Measurements from ENCODE around the gene RRP1B. TPM values are rescaled to one million over a fixed set of nuclear protein-coding genes. Genes with fewer than 3 reads are reported as not detected.
"Not testable (repeated sequence)": the region's sequence is repeated elsewhere in the genome, so short reads cannot be mapped to it uniquely, and the experiment has no call there.

Gene RRP1B
- polyA plus RNA-seq, 1 donor = 23.4 TPM

DNA sequence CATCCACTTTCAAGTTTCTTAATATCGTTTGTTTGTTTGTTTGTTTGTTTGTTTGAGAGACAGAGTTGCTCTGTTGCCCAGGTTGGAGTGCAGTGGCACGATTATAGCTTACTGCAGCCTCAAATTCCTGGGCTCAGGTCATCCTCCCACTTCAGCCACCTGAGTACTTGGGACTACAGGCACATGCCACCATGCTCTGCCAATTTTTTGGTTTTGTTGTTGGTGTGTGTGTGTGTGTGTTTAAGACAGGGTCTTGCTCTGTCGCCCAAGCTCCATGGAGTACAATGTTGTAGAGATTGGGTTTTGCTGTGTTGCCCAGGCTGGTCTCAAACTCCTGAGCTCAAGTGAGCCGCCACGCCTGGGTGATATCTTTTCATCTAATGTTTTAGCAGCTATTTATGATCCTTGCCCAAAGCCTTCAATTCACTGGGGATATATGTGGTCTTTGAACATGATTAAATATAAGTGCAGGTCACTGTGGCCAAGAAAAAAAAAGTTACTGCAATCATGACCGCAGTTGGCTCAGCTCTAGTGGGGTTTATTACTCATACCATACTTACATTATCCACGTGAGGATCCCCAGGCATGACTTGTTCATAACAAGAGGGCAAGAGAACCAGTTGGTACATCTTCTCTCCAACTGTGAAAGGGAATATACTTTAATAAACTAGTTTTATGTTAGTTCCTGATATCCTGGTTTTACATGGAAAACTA, 8.0 kb downstream of the RRP1B start:
- no peak for DNase-seq (ENCODE audit: low read depth)

GRCh38 chr21:43669828-43670605, 10.7 kb downstream of the RRP1B start:
- DNase-seq (ENCODE audit: low read depth) = no peak

DNA sequence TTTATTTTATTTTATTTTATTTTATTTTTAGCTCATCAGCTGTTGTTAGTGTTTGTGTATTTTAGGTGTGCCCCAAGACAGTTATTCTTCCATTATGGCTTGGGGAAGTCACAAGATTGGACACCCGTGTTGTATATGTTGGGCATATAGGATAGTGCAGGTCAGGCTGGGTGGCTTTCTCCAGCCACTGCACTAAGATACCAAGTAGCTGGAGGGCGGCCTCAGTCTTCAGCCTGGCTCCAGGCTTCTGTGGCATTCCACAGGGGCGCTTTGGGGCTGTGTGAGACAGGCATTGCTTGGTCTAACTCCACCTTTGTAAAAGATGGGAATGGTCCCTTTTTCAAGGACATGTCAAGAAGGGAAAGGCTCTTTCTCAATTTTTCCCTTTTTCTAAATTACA, 16.5 kb downstream of the RRP1B start:
- DNase-seq (ENCODE audit: low read depth) = no peak

DNA sequence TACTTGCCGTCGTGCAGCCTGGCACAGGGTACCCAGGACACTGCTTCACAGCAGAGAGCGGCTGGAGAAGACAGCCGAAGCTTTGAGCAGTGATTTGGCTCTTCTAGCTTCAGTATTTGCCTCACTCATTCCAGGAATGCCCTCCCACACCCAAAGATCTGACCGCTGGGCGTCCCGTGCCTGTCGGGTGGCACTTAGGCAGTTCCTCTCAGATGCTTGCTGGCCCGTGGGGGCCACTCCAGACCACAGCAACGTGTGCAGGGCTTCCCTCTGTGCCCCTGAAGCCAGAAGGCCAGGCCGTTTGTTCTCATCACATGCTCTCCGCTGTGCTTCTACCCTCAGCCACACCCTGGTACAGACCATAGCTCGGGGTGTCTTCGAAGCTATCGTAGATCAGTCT, 17.0 kb downstream of the RRP1B start:
- no peak for DNase-seq (ENCODE audit: low read depth)

GRCh38 chr21:43679951-43680350, 20.6 kb downstream of the RRP1B start:
- DNase-seq (ENCODE audit: low read depth) = no peak

DNA sequence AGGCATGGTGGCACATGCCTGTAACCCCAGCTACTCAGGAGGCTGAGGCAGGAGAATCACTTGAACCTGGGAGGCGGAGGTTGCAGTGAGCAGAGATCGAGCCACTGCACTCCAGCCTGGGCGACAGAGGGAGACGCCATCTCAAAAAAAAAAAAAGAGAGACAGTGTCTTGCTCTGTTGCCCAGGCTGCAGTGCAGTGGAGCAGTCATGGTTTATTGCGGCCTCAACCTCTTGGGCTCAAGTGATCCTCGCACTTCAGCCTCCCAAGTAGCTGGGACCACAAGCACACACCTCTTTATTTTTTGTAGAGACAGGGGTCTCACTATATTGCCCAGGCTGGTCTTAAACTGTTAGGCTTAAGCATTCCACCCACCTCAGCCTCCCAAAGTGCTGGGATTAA, 21.1 kb downstream of the RRP1B start:
- DNase-seq (ENCODE audit: low read depth) = not testable (repeated sequence)

- no peak for DNase-seq (ENCODE audit: low read depth)
These were observed 22.3 kb downstream of the RRP1B start for GRCh38 chr21:43681650-43682049.

GRCh38 chr21:43684424-43684823, 25.1 kb downstream of the RRP1B start:
- DNase-seq (ENCODE audit: low read depth) = no peak

DNA sequence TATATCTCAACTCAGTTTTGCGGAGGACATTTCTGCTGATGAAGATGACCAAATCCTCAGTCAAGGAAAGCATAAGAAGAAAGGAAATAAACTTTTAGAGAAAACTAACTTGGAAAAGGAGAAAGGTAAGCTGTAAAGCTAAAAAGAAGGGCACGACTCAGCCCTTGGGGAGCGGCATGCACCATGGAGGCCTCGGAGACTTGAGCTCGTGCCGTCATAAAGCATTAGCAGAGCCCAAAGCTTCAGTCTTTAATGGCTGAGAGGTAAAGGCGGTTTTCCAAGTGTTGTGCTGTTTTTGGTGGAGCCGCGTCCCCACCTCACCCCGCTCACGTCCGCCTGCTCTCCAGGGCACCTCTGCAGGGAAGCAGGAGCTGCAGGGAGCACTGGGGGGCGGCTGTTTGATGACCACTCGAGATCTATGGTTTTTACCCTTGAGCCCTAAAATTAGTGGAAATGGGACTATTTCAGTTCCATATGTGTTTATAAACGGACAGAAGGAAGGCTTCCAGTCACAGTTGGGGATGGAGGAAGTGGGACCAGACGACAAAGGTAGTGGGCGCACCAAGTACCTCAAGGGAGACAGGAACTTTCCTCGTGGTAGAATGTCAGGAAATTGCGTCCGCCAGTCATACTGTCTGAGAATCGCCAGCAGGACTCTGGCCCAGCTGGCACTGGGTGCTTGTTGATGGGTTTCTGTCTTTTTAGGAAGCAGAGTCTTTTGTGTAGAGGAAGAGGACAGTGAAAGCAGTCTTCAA, 27.6 kb downstream of the RRP1B start:
- DNase-seq (ENCODE audit: low read depth) = no peak

DNA sequence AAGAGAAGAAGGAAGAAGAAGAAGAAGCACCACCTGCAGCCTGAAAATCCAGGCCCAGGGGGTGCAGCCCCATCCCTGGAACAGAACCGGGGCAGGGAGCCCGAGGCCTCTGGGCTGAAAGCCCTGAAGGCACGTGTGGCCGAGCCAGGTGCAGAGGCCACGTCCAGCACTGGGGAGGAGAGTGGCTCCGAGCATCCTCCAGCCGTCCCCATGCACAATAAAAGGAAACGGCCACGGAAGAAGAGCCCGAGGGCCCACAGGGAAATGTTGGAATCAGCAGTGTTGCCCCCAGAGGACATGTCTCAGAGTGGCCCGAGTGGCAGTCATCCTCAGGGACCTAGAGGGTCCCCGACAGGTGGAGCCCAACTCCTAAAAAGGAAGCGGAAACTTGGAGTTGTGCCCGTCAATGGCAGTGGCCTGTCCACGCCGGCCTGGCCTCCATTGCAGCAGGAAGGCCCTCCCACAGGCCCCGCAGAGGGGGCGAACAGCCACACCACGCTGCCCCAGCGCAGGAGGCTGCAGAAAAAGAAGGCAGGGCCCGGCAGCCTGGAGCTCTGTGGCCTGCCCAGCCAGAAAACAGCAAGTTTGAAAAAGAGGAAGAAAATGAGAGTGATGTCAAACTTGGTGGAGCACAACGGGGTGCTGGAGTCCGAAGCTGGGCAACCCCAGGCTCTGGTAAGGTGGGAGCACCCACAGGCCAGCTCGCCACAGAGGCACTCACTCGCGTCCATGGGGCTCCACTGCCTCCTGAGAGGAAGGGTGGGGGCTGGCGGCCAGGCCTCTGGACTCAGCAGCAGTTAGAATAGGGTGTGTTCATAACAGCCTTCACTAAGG, 28.4 kb downstream of the RRP1B start:
- DNase-seq (ENCODE audit: low read depth) = no peak

DNA sequence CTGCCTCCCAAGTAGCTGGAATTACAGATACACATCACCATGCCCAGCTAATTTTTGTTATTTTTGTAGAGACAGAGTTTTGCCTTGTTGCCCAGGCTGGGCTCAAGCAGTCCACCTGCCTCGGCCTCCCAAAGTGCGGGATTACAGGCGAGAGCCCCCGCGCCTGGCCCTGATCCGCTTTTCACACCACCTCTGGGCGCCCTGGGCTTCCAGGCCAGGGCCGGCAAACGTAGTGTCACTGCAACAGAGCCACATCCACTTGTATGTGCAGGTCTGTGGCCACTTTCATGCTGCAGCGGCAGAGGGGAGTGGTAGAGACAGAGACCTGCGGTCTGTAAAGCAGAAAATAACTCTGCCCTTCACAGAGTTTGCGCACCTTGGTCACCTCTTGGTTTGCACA, 29.5 kb downstream of the RRP1B start:
- no peak for DNase-seq (ENCODE audit: low read depth)

- no peak for DNase-seq (ENCODE audit: low read depth)
These were observed 30.4 kb downstream of the RRP1B start for GRCh38 chr21:43689556-43690337.

DNA sequence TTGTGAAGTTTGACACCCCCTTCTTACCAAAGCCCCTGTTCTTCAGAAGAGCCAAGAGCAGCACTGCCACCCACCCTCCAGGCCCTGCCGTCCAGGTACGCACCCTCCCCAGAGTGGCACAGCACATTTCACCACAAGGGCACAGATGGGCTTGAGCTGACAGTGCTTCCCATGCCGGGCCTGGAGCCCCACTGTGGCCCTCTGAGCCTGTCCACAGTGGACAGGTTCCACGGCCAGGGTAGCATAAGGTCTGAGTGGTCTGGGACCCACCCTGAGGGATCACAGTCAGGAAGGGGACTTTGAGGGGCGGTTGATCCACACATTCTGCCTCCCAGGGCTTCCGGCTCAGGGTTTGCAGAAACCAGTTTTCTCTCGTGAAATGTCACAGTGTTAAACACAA, 31.0 kb downstream of the RRP1B start:
- DNase-seq (ENCODE audit: low read depth) = no peak

GRCh38 chr21:43691086-43691795, 31.9 kb downstream of the RRP1B start:
- no peak for DNase-seq (ENCODE audit: low read depth)

GRCh38 chr21:43691801-43692200, 32.4 kb downstream of the RRP1B start:
- DNase-seq (ENCODE audit: low read depth) = no peak

DNA sequence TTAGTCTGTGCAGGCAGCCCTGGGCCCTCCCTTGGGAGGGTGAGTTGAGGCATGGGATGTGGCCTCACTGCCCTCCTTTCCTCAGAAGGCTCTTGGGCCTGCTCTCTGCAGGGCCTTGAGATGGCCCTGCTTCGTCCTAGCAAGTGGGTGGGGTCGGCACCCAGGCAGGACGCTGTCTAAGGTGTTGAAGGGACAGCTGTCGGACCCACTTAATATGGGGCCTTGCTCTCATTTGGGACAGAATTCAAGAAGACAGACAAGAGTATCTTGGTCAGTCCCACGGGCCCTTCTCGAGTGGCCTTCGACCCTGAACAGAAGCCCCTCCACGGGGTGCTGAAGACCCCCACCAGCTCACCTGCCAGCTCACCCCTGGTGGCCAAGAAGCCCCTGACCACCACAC, 33.6 kb downstream of the RRP1B start:
- no peak for DNase-seq (ENCODE audit: low read depth)

DNA sequence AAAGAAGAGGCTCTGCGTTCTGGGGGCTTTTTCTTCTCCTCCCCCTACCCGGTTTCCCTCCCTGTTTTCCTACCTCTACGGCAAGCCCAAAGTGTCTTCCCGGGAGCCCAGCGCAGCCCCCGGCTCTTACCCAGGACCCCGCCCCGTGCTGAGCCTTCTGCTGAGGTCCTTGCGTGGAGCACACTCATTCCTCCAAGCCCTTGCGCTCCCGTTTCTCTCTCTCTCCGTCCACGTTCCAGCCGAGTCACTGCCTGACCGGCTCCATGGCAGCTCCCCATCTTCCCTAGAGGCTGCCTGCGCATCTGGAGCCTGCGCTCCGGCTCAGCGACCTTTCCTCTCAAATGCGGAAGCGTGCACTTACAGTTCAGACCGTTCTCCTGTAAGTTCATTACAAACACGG, 34.6 kb downstream of the RRP1B start:
- no peak for DNase-seq (ENCODE audit: low read depth)

GRCh38 chr21:43694437-43695079, 35.2 kb downstream of the RRP1B start:
- DNase-seq (ENCODE audit: low read depth) = no peak

DNA sequence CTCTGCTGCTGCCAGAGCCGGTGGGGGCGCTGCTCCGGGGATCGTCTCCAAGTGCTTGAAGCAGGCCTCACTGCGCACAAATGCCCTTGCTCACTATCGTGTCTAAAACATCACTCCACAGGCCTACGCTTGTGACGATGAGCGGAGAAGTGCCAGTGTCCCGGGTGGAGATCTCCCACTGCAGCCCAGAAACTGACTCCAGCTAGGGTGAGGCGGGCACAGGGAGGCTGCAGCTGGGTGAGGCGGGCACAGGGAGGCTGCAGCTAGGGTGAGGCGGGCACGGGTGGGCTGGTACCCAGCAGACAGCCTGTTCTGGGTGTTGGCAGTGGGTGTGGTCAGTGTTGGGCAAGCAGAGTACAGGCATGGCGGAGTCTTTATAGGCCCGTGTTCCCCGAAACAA, 36.9 kb downstream of the RRP1B start:
- DNase-seq (ENCODE audit: low read depth) = no peak
